SK-N-SH (cell line): Measurements from ENCODE around the gene NPAS3.

ENCODE experiments used
- MXI1 ChIP-seq: IDR thresholded peaks from 2 replicates; pipeline ENCODE4 v1.6.1; 2012; ENCODE audit warnings: mild to moderate bottlenecking, low read depth, low read length, improper control_type of control experiment
- NFIC ChIP-seq: IDR thresholded peaks from 2 replicates; pipeline ENCODE4 v1.4.0; 2012; ENCODE audit warnings: borderline replicate concordance
- RAD21 ChIP-seq: IDR thresholded peaks from 2 replicates; pipeline ENCODE4 v1.6.1; 2012; ENCODE audit warnings: mild to moderate bottlenecking, low read length
- RCOR1 ChIP-seq: fragments of 150-350 bp; IDR thresholded peaks from 2 replicates; pipeline ENCODE4 v1.6.1; 2017; ENCODE audit warnings: antibody characterized with exemption, low read length
- SIN3A ChIP-seq: IDR thresholded peaks from 2 replicates; pipeline ENCODE4 v1.6.1; 2012; ENCODE audit warnings: low read depth, mild to moderate bottlenecking, low read length, moderate library complexity, borderline replicate concordance
- USF2 ChIP-seq: fragments of 150-350 bp; IDR thresholded peaks from 2 replicates; pipeline ENCODE4 v1.6.1; 2017; ENCODE audit warnings: antibody characterized with exemption, low read length, low read depth, borderline replicate concordance
- ZBTB33 ChIP-seq: IDR thresholded peaks from 2 replicates; pipeline ENCODE4 v1.4.0; 2012; ENCODE audit warnings: low read depth, borderline replicate concordance
- TF ChIP-seq, protein P1 (sequence below): fragments of 200-600 bp; sonication (generic); IDR thresholded peaks from 2 replicates; pipeline ENCODE4 v1.6.1; 2017; ENCODE audit warnings: antibody characterized with exemption, mild to moderate bottlenecking, moderate library complexity

DNA sequence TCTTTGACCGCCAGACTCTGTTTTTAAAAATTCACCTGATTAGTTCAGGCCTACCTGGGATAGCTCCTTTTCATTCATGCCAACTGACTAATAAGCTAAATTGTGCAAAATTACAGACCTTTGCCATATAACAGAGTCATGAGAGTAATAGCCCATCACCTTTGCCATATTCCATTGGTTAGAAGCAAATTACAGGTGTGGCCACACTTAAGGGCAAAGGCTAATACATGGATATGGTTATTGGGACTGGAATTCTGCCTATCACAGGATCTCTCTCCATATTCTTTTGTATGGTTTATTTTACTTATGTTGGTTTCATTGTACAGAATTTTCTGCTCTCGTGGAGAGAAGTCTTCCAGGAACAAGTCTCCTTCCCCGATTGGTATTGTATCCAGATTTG is 897.0 kb downstream of the NPAS3 start:
- TF ChIP-seq RAD21 (no peak), ZBTB33 (no peak), SIN3A (no peak), MXI1 (no peak), USF2 (no peak), NFIC (no peak), RCOR1 (no peak)
- TF ChIP-seq, protein P1, sequence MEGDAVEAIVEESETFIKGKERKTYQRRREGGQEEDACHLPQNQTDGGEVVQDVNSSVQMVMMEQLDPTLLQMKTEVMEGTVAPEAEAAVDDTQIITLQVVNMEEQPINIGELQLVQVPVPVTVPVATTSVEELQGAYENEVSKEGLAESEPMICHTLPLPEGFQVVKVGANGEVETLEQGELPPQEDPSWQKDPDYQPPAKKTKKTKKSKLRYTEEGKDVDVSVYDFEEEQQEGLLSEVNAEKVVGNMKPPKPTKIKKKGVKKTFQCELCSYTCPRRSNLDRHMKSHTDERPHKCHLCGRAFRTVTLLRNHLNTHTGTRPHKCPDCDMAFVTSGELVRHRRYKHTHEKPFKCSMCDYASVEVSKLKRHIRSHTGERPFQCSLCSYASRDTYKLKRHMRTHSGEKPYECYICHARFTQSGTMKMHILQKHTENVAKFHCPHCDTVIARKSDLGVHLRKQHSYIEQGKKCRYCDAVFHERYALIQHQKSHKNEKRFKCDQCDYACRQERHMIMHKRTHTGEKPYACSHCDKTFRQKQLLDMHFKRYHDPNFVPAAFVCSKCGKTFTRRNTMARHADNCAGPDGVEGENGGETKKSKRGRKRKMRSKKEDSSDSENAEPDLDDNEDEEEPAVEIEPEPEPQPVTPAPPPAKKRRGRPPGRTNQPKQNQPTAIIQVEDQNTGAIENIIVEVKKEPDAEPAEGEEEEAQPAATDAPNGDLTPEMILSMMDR, result no peak
